Stimulated activated CD4-positive, alpha-beta T cell treated with anti-CD3 and anti-CD28 coated beads, Interleukin-4, amount 100 ng/mL, for 24 hours (primary cell): ENCODE measurements around the gene PEX14.

ENCODE experiments used
- DNase-seq: peaks from one replicate; pipeline ENCODE4 v3.0.0-alpha.2; 2020

The PEX14 gene

DNA sequence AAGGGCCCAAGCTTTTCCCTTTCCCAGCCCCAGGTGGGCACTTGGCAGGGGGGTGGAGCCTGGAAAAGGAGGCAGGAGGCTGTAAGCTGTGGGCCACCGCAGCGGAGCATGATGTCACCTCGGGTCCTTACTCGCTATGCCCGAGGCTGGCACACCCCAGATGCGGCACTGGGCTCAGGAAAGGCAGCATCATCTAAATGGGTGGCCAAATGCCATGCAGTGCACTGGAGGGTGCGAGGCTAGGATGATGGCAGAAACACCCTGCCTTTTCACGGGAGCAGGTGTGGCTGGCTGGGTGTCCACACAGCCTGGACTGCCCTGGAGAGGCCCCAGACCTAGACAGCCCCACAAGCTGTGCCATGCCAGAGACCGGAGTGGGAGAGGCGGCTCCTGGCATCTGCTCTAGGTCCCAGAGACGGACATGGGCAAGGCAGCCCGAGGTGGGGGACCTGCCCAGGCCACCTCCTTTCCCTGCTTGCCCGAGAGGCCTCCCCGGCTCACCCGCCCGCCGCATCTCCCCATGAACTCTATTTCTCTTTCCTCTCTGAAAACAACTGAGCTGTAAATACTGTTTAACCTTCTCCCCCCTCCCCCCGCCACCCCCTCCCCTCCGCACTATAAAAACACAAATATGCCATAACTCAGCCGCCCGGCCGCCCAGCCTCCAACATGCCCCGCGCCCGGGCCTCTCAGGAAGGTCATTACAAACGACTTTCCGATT is 197.0 kb downstream of the PEX14 start:
- DNase-seq = no peak

DNA sequence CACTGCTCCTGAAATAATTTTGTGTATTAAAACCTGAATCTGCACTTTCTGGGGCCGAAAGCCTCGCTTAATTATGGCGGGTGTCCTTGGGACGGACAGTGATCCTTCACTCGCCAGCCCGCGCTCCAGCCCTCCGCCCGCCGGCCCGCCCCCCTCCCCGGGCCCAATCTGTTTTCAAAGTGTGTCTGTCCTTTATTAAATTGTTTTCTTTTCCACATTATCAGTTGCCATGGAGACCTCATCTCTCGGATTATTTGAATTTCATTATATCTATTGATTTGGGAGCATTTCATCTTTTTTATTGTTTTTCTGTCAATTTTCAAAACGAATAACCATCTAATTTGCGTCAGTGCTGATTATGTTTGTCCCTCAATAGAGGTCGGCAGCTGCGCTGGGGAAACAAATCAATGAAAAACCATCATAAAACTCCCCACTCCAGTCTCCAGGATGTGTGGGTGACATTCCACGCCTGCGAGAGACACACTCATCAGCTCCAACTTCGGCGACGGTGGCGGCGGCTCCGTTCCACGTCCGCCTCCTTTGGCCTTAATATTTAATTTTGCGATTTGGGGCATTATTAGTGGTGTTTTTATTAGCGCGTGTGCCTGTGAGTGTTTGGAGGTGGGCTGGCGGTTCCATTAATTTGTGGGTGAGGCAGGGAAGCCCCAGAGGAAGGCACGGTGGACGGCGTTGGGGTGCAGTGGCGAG is 197.7 kb downstream of the PEX14 start:
- DNase-seq = no peak

DNA sequence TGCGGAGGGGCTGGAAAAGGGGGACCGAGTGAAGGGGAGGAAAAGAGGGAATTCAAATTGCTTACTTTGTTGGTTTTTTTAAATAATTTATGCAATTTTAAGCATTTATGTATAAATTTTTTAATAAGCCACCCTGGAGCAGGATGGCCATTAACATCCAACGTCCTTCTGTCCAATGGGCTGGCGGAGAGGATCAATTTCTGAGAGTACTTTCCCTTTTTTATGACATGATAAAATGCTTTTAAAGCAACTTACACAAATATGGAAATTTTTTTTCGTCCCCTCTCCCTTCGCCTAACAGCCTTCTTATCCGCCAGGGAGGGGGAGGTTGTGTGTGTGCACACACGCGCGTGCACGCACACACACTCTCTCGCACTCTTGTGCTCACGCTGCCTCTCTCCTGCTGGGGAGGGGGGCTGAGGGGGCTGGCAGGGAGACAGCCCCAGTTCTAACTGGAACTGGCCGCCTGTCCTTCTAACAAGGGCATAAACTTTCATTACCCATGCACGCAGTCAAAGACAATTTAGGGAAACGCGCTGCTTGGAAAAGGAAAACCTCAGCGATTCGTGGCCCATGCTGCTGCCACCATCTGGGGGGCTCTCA is 198.5 kb downstream of the PEX14 start:
- no peak for DNase-seq

DNA sequence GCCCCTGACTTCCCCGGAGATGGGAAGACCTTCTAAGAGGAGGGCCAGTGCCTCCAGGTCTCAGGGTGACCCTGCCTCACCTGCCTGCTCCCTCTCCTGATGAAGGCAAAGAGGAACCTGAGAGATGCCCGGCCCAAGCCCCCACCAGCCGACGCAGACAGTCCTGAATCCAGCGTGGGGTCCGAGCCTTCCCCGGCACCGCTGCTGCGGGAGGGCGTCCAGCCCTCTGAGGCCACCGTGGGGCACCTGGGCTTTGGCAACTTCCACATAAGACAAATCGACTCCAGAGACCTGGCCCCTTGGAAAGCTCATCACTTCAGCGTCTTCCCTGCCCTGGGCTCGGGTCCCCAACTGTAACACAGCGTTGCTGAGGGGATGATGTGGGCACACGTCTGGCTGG is 199.5 kb downstream of the PEX14 start:
- no peak for DNase-seq

DNA sequence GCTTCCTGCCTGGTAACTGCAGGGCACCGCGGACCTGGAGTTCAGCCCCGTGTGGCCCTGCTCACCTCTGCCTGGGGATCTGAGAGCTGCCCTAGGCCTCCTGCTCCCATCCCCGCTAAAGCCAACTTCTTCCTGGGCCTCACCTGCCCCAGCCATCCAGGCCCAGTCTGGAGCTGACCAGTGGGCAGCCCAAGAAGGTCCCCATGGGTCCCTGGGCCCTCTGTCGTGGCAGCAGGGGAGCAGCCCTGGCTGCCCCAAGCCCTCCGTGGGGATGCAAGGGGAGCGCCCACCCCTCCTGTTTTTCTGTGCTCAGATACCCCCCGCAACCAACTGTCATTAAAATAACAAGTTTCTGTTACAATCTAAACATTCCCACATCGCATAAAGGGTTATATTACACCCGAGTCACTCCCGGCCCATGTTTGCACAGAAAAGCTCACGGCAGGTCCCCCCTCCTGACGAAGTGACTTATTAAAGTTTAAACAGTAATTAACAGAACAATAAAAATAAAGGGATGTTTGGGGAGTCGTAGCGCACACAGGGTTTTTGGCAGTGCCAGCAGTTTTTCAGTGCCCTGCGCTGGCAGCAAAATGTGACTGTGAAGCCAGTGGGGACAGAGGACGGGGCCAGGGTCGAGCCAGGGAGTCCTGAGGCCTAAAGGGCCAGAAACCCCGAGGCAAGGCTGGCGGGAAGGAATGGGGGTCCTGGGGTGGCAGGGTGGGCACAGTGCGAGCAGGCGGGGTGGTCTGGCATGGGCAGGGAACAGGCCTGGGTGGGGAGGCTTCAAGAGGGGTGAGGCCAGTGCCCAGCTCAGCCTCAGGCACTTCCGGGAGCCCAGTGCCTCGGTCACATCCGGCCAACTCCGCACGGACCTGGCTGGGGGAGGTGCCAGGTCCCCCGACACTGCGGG is 200.2 kb downstream of the PEX14 start:
- no peak for DNase-seq

DNA sequence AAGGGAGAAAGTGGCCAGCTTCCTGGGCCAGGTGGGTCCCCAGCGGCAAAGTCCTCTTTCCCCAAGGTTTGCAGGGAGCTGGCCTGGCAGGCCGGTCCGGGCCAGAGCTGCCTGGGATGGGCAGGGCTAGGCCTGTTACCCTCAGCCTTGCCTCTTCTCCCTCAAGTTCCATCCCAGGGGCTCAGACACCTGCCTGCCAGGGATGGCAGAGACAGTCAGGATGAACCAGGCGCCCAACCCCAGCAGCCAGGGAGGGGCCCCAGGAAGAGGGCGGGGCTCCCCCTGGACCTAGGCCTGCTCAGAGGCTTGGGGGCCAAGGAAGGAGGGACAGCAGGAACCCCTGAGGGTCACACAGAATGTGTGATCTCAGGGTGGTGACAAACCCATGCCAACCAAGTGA is 201.1 kb downstream of the PEX14 start:
- no peak for DNase-seq

DNA sequence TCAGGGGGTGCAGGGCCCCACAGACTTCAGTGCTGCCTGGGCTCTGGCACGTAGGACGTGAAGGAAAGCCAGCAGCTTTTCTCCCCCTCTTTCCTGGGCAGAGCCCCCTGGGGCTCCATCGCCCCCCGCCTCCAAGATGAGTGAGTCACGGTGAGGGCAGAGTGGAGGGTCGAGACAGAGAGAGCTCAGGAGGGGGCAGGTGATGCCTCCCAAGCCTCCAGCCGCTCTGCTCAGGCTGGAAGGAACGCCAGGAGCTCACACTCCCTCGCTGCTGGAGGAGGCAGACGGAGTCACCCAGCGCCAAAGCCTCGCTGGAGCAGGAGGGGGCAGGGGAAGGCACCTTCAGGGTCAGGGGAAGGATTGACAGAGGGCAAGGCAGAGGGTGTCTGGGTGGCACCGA is 202.2 kb downstream of the PEX14 start:
- DNase-seq = no peak

DNA sequence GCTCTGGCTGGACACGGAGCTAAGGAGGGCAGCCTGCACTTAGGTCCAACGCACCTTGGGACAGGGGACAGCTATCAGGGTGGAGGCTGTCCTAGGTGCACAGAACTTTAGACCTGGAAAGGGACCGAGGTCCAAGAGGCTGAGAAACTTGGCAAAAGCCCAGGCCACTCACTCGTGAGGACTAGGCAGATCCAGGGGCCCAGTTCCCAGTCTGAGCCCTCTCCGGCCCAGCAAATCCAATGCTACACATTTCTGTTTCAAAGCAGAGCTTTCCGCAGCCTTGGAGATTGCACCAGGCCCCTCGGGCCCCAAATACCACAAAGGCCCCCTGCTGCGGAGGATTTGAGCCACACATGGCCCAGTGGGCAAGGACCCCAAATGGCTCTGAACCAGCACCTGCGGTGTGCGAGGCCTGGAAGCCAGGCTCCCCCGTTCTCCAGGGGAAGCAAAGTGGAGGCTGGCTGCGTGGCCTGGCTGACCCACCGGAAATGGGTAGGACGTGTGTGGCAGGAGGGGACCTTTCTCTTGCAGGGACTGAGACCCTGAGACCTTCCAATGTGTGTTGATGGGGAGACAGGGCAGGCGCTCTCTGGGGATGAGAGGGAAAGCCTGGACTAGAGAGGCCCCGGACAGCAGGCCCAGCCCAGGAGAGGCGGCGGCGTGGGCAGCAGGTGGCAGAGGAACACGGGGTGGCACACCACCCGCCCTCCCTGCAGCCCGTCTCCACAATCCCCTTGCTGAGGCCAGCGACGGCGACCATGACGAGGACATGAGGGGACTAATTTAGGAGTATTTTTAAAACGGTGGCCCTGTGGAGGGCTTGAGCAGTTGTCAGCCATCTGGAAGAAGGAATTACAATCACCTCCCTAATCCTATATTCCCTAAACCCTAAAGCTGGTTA is 203.0 kb downstream of the PEX14 start:
- DNase-seq = no peak

DNA sequence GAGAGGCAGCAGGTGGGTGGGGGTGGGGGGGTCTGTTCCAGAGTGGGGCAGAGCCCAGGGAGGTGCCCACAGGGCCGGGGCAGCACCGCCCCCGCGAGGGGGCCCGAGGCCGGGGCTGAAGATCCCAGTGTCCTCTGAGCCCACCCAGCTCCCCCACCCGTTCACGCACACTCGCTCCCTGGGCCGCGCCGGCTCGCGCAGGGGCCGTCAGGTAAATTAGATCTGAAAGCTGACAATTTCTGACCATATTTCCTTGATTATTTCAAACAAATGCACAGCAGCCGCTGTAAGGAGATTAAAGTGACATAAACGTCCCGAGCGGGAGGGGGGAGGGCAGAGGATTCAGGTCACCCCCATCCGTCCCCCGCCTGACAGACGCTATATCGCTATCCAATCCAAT is 203.7 kb downstream of the PEX14 start:
- no peak for DNase-seq

DNA sequence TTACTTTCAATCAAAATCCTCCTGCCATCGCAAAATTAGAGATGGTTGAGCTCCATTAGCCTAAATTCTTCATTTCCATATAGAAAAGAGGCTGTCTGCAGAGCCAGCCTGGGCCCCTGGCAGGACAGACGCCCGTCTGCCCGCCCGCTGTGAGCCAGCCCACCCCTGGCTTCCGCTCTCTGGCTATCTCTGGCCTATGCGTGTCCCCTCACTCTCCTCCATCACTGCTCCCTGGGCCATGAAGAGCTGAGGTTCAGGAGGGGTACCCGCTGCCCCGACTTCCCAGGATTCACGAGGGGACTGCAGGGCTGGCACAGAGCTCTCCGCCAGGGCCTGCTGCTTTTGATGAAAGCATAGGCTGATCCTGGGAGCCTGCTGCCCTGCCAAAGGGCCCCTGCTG is 204.1 kb downstream of the PEX14 start:
- no peak for DNase-seq

DNA sequence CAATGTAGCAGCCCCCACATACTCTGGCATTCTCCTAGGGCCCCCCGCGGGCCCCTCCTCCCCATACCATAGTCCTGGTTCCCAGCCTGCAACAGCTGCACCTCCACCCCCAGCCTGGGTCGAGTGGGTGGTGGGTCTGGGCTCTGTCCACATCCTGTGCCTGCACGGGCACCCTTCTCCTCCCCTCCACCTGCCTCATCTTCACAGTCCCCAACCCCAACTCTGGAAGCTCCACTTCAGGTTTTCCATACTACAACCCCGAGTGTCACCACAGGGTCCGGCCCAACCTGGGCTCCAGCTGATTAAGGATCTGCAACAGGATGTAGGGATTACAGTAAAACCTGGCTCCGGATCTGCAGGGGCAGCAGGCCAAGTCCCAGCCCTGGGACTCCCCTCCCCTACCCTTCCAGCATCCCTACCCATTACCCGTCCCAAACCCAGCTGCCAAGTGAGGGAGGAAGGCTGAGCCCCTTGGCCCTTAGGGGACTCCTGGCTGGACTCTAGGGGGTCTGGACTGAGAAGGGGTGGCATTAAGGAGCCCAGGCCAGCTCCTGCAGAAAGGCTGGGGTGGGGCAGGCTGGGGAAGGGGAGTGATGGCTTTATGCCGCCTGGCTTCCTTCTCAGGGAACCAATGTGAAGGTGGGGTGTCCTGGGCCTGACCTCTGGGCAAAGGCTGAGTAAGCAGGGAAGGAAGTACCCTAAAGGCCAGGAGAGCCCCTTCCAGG is 204.9 kb downstream of the PEX14 start:
- no peak for DNase-seq
